Mesothelial cell of epicardium (in vitro differentiated cells): Measurements from ENCODE around the gene TMEM134. TPM values are rescaled to one million over a fixed set of nuclear protein-coding genes. Genes with fewer than 3 reads are reported as not detected.
A peak's percentile ranks its signal among the peaks of the same experiment; 100 is the strongest.

Experiments
- DNase-seq, 2 experiments: peaks; one replicate each; pipeline ENCODE4 v3.0.0; 2021; ENCODE audit warnings: low spot score in 2 of 2; ENCODE audit not compliant: unreplicated experiment in 2 of 2
- H3K27ac Mint-ChIP-seq: 2 replicates; pipeline ENCODE4 v1.8.0; 2021; ENCODE audit warnings: mixed read lengths
- H3K27me3 Mint-ChIP-seq: 2 replicates; pipeline ENCODE4 v1.8.0; 2021; ENCODE audit warnings: low read depth, mixed read lengths
- H3K36me3 Mint-ChIP-seq: 2 replicates; pipeline ENCODE4 v1.8.0; 2021; ENCODE audit warnings: mixed read lengths
- H3K4me1 Mint-ChIP-seq: 2 replicates; pipeline ENCODE4 v1.8.0; 2021; ENCODE audit warnings: mixed read lengths
- H3K4me3 Mint-ChIP-seq: 2 replicates; pipeline ENCODE4 v1.8.0; 2021; ENCODE audit warnings: mild to moderate bottlenecking, moderate library complexity, mixed read lengths
- H3K9me3 Mint-ChIP-seq: 2 replicates; pipeline ENCODE4 v1.8.0; 2021; ENCODE audit warnings: mixed read lengths
- total RNA-seq: library from RNA; stranded (reverse); gene quantifications from 3 replicates; pipeline ENCODE4 v1.2.1, GENCODE V29; 2021
- TF ChIP-seq, protein P1 (sequence below): fragments of 200-600 bp; sonication (generic); IDR thresholded peaks from one replicate; pipeline ENCODE4 v1.5.0; 2021; ENCODE audit warnings: antibody characterized with exemption; ENCODE audit not compliant: unreplicated experiment

Gene TMEM134
- total RNA-seq, 1 donor from 2014 or later = 69.3 TPM

DNA sequence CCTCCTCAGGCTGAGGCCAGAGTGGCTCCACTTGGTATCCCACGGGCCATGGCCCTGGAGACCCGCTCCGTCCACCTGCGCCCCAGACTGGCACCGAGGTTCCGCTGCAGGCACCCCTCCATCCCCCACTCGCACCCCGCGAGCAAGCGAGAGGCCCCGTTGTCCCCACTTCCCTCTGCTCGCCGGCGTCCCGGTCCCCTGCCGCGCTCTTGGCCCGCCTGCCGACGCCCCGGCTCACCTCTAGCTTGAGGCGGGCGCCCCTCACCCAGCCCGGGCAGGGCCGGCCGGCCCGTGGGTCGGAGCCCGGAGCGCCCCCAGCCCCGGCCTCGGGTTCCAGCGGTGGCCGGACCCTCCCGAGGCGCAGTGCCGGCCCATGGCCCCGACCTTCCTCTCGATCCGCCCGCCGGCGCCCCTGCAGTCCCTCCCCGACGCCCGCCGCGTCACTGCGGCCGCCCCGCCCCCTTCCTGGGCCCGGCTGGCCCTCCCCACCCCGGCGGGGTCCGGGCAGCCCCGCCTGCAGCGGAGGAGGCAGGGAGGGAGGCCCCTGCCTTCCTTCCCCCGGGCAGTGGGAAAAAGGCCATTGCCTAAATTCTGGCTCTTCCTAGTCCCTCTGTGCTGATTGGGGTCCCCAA lies 36.0 kb upstream of the TMEM134 start, which contains the start of gene PITPNM1:
Gene PITPNM1 (minus strand): TSS at position 414 of the 632 bp plus-strand sequence. CDS start 1,183 bp downstream, outside the sequence.
- Mint-ChIP-seq H3K27ac (peak within 1 kb of the TSS; percentile 89), H3K4me3 (peak within 1 kb of the TSS; percentile 79), H3K4me1 (peaks cover 31% of the 10 kb centered on the region), H3K27me3 (peaks cover 5% of the 10 kb centered on the region), H3K9me3 (no peaks in the 10 kb centered on the region), H3K36me3 (peaks cover 8% of the 10 kb centered on the region)
- DNase-seq = peak in 1 of 2 experiments; percentile 66
- TF ChIP-seq, protein P1, sequence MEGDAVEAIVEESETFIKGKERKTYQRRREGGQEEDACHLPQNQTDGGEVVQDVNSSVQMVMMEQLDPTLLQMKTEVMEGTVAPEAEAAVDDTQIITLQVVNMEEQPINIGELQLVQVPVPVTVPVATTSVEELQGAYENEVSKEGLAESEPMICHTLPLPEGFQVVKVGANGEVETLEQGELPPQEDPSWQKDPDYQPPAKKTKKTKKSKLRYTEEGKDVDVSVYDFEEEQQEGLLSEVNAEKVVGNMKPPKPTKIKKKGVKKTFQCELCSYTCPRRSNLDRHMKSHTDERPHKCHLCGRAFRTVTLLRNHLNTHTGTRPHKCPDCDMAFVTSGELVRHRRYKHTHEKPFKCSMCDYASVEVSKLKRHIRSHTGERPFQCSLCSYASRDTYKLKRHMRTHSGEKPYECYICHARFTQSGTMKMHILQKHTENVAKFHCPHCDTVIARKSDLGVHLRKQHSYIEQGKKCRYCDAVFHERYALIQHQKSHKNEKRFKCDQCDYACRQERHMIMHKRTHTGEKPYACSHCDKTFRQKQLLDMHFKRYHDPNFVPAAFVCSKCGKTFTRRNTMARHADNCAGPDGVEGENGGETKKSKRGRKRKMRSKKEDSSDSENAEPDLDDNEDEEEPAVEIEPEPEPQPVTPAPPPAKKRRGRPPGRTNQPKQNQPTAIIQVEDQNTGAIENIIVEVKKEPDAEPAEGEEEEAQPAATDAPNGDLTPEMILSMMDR = no peak

GRCh38 chr11:67504005-67504949 lies 35.2 kb upstream of the TMEM134 start:
- TF ChIP-seq, protein P1 = no peak
- DNase-seq = peak in 1 of 2 experiments; percentile 49
- Mint-ChIP-seq H3K36me3 (peaks cover 10% of the 10 kb centered on the region), H3K4me1 (peaks cover 31% of the 10 kb centered on the region), H3K4me3 (peak overlapping the region; percentile 77), H3K27me3 (peaks cover 3% of the 10 kb centered on the region), H3K9me3 (no peaks in the 10 kb centered on the region), H3K27ac (peak overlapping the region; percentile 12)

DNA sequence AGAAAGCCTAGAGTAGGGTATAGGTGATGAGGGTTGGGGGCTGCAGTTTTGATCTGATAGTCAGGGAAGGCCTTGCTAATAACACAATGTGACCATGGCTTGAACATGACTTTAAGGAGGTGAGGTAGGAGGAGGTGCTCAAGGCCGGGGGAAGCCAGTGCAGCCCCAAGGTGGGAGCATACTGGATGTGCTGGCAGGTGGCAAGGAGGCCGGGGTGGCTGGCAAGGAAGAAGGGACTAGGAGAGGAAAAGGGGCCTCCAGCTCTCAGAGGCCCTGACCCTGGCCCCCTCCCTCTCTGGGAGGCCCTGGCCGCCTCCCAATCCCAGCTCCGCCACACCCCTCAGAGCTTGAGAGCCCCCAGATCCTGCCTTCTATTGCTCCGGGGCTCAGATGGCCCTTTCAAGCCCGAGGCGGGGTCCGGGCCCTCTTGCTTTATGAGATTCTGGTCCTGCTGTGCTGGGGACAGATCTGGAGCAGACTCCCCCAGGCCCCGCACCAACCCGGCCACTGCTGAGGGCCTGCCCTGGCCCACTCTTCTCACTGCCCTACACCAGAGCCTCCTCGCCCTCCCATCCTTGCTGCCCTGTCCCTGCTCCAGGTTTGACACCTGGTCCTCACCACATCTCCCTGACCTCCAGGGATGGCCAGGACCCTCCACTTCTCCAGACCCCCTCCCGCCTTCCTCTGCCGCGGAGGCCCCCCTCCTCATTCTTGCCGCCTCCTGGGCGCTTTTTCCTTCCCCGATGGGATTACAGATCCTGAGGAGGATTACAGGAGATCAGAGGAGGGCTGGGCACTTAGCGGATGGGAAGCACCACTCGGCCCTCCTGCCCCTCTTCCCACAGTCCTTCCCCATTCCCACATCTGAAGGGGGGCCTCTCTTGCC lies 34.3 kb upstream of the TMEM134 start:
- H3K27me3 Mint-ChIP-seq = peaks cover 3% of the 10 kb centered on the region
- TF ChIP-seq, protein P1 = no peak
- H3K9me3 Mint-ChIP-seq = no peaks in the 10 kb centered on the region
- DNase-seq = no peak
- H3K4me3 Mint-ChIP-seq = peak overlapping the region; percentile 57
- no peak overlapping the region for H3K27ac Mint-ChIP-seq
- peaks cover 10% of the 10 kb centered on the region for H3K36me3 Mint-ChIP-seq
- H3K4me1 Mint-ChIP-seq = peaks cover 24% of the 10 kb centered on the region

GRCh38 chr11:67502328-67502979 lies 33.4 kb upstream of the TMEM134 start:
- peak overlapping the region; percentile 57 for H3K4me3 Mint-ChIP-seq
- H3K36me3 Mint-ChIP-seq = peaks cover 10% of the 10 kb centered on the region
- DNase-seq = no peak
- H3K9me3 Mint-ChIP-seq = no peaks in the 10 kb centered on the region
- peaks cover 3% of the 10 kb centered on the region for H3K27me3 Mint-ChIP-seq
- no peak overlapping the region for H3K27ac Mint-ChIP-seq
- TF ChIP-seq, protein P1 = no peak
- H3K4me1 Mint-ChIP-seq = peaks cover 24% of the 10 kb centered on the region

- H3K4me1 Mint-ChIP-seq = peaks cover 19% of the 10 kb centered on the region
- DNase-seq = no peak
- H3K36me3 Mint-ChIP-seq = peaks cover 10% of the 10 kb centered on the region
- H3K27ac Mint-ChIP-seq = no peak overlapping the region
- no peak overlapping the region for H3K4me3 Mint-ChIP-seq
- H3K9me3 Mint-ChIP-seq = no peaks in the 10 kb centered on the region
- TF ChIP-seq, protein P1 = no peak
- H3K27me3 Mint-ChIP-seq = peaks cover 3% of the 10 kb centered on the region
Measured at GRCh38 chr11:67501854-67502253, 32.8 kb upstream of the TMEM134 start.
